Germinal center (tissue), 1 donor: Measurements from ENCODE around the gene C11orf54.

Source experiments
- DNase-seq: peaks from one replicate; pipeline ENCODE4 v3.0.0; 2012; ENCODE audit warnings: mixed read lengths, low spot score

C11orf54 gene

DNA sequence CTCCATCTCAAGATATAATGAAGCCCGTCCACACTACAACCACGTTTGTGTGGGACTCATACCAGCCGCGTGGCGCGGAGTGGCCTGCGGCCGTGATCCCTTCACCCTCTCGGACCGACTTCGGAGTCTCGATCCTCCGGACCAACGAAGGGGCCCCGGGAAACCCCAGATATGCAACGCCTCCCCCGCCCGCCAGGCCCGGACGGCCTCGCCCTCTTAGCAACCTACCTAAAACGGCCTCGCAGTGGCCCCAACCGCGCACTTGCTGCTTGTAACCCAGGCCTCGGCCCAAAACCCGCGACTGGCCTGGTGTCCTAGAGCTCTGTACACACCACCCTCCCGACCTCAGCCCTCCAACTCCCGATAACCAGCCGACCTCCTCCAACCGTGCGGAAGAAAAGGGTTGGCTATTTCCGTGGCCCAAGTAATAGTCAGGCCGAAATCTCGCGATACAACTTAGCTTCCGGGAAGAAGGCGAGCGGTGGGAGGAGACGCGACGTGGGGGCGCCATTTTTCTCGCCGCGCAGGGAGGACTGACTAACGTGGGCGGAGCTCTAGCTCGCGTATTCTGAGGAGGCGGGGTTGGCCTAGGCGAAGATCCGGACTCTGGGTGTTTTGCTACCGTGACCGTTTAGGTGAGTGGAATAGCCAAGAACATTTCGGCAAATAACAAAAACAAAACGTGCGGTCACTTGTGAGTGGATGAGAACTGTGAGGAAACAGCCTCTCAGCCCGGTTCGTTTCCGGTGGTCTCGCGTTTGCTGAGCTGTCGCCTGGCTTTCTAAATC lies at the start of gene C11orf54, which contains the start of gene TAF1D:
Gene C11orf54, plus strand, starts transcription at position 579 of the 788 bp plus-strand sequence. CDS start 5,722 bp downstream, outside the sequence.
Gene TAF1D, minus strand, starts transcription at position 402 of the 788 bp plus-strand sequence. CDS start 2,191 bp downstream, outside the sequence.
- DNase-seq, result peak; percentile 96

DNA sequence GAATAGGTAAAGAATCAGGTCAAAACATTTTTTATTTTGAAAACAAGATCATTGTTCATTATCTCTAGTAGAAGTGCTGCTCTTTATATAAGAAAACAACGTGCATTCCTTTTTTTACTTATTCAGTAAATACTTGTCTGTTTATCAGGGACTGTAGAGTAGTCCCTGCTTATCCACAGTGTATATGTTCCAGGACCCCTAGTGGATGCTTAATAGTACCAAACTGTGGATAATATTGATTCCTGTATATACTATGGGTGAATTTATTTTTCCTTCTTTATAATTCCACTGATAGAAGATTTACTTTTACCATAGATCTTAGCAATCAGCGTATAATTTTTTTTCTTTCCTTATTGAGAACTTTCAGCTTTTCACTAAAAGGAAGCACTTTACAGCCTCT lies 47.4 kb upstream of the C11orf54 start:
- DNase-seq, result no peak

- no peak for DNase-seq
These were observed 46.9 kb upstream of the C11orf54 start for GRCh38 chr11:93694557-93694956.

- DNase-seq, result no peak
These were observed 43.9 kb upstream of the C11orf54 start for GRCh38 chr11:93697611-93698010.

- no peak for DNase-seq
These were observed 40.6 kb upstream of the C11orf54 start for GRCh38 chr11:93700830-93701229.

DNA sequence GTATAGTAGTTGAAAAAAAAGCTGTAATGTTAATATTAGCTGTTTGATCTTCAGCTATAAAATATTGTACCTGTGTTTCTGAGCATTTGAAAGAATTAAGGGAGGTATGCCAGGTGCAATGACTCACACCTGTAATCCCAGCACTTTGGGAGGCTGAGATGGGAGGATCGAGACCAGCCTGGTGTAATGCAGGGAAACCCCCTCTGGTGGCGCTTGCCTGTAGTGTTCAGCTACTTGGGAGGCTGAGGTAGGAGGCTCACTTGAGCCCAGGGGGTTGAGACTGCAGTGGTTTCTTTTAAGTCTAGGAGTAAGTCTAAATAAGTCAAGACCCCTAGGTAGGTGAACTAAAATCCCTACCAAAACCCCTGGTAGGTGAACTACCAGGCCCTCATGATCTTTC lies 37.2 kb upstream of the C11orf54 start:
- no peak for DNase-seq

DNA sequence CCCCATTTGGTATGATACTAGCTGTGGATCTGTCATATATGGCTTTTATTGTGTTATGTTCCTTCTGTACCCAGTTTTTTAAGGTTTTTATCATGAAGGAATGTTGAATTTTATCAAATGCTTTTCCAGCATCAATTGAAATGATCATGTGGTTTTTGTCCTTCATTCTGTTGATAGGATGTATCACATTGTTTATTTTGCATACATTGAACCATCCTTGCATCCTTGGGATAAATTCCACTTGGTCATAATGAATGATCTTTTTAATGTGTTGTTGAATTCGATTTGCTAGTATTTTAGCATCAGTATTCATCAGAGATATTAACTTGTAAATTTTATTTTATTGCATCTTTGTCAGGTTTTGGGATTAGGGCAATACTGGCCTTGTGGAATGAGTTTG lies 31.2 kb upstream of the C11orf54 start:
- DNase-seq, result no peak

- DNase-seq, result no peak
These were observed 28.8 kb upstream of the C11orf54 start for GRCh38 chr11:93712678-93713077.

DNA sequence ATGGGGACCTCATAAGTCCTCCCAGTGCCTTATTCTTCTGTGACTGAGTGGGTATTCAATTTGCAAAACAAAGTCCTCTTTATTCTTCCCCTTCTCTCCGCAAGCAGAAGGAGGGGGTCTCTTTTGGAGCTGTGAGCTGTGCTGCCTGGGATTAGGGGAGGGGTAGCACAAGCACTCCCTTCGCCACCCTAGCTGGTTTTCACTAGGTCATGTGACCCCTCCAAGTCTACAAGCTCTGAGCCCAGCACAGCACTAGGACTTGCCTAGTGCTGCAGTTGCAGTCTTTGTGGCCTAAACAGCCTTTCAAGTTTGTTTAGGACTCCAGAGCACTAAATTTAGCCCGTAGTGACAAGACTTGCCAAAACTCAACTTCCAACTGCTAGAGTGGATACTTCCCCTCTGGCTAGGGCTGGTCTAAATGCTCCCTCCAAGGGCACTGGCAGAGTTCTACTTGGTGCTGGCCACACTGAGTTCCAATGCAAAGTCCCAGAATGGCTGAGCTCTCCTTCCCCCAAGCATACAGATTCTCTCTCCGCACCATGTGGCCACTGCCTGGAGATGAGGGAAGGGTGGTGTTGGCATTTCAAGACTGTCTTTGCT lies 25.6 kb upstream of the C11orf54 start:
- no peak for DNase-seq

DNA sequence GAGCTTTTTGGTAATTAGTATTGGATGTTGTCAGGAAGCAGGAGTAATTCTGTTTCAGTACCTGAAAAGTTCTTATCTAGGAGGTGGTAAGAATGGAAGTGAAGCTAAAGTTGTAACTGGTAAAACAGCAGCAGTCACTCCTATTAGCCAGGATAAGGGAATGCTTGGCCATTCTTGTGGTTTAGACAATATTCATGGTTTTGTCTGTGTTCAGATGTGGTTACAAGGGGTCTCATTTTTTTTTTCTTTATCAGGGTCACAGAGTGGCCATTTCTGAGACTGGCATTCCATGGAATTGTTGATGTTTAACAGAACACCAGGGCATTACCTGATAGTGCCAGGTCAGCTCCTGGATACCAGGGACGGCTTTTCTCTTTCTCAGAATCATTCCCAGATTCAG lies 24.0 kb upstream of the C11orf54 start:
- DNase-seq, result no peak

DNA sequence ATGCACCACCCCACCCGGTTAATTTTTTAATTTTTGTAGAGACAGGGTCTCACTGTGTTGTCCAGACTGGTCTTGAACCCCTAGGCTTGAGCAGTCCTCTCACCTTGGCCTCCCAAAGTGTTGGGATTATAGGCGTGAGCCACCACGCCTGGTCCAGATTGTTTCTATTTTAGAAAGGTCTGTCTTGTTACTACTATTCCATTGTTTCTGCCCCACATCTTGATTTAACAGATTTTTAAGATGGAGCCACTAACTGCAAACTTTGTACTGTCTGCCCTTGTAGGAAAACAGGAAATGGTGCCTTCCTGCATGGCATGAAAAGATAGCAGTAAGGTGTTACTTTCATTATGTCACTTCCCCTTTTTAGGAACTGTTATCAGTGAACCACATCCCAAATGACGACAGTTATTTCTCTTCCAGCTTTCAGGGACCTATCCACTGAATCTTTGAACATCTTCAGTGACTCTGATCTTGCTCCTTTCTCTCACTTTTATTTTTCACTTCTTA lies 23.4 kb upstream of the C11orf54 start:
- peak; percentile 78 for DNase-seq

GRCh38 chr11:93719310-93719709 lies 22.2 kb upstream of the C11orf54 start:
- no peak for DNase-seq

- no peak for DNase-seq
These were observed 20.9 kb upstream of the C11orf54 start for GRCh38 chr11:93720522-93720921.

- DNase-seq, result no peak
These were observed 17.4 kb upstream of the C11orf54 start for GRCh38 chr11:93724089-93724488.

DNA sequence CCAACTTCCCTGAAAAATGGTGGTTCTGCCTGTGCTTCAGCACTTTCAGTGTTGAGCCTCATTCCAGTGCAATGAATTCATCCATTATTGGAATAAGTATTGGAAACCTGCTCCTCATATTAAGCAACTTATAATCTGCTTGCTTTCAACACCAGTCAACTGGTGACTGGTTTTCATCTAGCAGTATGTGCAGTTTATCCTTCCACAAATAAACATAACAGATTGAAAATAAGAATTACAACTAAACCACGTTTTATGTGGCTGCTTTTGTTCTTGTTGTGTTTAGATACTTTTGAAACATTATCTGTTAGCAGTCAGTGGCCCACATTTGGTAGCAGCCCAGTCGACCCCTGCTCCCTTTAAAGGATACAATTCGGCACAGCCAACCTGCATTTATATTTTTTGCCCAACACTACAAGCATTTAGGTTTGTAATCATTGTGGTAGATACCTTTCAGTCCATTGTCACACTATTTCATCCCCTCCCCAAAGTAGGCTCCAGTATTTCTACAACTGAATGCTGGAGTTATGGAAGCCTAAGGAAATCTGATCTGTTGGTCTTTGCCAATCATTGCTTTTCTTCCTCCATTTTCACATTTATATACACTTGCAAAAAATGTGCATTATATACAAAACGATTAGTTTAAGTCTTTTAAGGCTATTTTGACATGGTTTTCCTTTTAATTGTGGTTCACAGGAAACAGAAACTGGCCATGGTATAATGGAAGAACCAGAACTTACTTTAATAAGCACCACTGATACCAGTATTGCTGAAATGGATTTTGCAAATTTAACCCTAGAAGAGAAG lies 13.3 kb upstream of the C11orf54 start:
- no peak for DNase-seq

GRCh38 chr11:93728792-93729128 lies 12.7 kb upstream of the C11orf54 start:
- DNase-seq, result no peak

DNA sequence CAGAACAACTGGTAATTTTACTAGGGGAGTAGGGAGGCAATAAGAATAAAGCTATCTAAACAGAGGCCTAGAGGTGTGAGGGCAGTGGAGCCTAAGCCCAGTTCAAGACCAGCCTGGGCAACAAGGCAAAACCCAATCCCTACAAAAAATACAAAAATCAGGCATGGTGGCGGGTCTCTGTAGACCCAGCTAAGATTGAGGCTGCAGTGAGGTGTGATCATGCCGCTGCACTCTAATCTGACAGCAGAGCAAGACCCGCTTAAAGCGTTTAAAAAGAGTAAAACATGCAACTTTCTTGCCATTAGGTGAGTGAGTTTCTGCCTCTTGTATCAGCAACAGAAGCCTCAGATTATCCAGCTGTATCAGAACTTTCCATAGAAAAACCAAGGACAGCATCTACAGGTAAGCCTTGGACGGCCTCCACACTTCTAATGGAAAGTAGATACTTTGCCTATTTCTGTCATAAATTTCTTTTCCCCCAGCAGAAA lies 12.3 kb upstream of the C11orf54 start:
- DNase-seq, result no peak

- no peak for DNase-seq
These were observed 11.1 kb upstream of the C11orf54 start for GRCh38 chr11:93730108-93731107.

DNA sequence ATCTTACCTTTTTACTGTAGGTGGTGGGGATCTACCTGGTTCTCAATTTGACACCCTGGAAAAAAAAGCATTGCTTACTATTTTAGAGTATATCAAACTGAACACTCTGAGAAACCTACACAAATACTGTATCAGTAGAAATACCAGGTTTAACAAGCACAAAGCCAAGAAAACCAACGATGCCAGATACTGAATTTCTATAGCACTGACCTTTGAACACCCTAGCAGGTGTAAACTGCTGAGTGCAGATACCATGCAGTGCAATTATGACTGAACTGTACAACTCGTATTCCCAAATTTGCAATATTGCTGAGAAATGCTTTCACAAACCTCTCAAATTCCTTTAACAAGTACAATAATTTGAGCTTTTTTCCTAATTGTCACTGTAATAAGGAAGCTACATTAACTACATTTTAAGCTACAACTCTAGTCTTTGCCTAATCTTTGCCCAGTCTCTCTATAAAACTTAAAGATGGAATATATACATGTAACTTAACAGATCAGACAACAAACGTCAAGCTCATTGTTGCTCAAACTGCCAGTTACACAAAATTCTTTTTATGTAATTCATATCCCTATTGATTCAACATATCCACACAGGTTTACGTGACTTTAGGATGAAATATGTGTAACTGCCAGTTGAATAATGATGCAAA lies 9.1 kb upstream of the C11orf54 start:
- no peak for DNase-seq

DNA sequence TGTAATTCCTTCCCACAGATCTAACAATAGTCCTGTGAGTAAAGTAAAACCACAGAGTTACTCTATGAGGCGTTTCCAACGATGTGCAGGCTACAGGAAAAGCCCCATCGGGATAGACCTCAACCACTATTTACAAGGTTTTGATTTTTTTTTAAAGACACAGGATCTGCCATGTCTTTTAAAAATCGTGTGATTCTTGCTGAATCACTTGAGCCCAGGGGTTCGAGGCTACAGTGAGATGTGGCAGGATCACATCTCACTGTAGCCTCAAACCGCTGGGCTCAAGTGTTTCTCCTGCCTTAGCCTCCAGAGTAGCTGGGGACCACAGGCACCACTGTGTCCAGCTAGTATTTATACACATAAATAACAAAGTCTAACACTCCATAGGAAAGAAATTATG lies 8.0 kb upstream of the C11orf54 start:
- DNase-seq, result no peak
